HG03439 (cell line): Measurements from ENCODE around the gene HOXA5.

Experiments
- ATAC-seq: cut with Tn5 transposase; IDR thresholded peaks from one replicate; pipeline ENCODE4 v1.9.1; 2021; ENCODE audit warnings: mild to moderate bottlenecking, moderate library complexity; ENCODE audit not compliant: unreplicated experiment

The HOXA5 gene

DNA sequence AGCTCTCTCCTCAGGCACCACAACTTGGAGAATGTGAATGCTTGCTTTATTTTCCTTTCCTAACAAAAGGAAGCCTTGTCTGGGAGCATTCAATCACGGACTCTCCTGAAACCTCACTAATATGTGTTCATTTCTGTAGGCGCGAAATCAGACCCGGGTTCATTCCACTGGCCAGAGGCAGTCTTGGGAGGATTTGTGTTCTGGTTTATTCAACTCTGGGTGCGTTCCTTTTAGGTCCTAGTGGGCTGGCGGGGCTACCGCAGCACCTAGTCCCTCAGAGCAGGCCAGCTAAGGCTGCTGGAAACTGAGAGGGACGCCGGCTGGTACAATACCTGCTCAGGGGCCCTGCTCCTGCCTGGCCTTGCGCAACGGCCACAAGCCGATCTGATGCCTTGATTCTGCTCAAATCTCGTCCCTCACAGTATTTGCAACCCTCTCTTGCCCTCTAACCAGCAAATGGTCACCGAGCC, 20.4 kb downstream of the HOXA5 start:
- no peak for ATAC-seq

DNA sequence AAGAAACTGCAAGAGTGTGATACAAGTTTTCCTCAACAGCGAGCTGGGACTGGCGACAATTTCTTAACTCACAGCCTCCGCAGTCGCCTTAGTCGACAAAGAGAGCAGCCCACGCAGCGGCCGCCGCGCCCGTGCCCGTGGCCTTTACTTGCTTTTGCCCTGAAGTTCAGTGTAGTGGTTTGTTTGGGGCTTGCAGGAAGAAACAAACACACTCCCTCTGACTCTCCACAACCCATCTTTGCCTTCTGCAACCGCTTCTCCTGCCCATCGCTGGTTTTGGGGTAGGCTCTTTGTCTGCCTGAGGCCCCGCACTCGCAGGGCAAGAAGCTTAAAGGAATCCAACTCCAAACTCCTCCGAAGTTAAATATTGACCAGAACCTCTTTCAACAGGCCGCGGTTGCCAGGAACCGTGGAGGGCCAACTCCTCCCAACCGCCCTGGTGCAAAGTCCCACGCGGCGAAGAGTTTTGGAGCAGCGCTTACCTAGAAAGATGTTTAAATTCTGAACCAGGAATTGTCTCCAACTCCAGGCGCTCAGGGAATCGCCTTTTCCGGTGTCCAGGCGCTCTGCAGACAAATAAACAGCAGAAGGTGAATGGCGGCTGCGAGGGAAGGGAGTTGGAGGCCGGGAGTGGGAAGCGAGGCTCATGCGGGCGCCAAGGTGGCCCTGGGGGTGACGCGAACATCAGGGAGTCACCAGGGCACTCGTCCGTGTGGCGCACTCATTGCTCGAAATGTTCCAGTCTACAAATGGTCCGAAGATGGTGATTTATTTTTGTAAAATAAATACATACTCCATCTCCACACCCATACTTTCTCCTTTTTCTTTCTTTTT, 21.2 kb downstream of the HOXA5 start:
- no peak for ATAC-seq

DNA sequence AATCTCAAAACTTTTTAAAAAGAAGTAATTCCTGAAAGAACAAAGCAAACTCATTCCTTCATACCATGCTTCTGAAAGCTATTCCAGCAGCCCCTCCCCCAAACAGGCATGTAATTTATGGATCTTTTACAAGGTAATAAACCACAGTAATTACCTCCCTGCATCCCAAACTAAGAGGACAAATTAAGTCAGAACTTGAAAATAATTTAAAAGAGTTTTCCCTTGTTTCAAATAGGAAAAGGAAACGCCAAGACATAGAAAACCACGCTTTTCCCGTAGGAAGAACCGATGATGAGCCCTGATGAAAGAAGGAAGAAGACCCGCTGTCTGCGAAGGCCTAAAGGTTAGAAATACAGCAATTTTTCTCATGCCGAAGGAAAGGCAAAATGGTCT, 21.8 kb downstream of the HOXA5 start:
- ATAC-seq = no peak

GRCh38 chr7:27119412-27119911, 24.0 kb downstream of the HOXA5 start:
- ATAC-seq = no peak

DNA sequence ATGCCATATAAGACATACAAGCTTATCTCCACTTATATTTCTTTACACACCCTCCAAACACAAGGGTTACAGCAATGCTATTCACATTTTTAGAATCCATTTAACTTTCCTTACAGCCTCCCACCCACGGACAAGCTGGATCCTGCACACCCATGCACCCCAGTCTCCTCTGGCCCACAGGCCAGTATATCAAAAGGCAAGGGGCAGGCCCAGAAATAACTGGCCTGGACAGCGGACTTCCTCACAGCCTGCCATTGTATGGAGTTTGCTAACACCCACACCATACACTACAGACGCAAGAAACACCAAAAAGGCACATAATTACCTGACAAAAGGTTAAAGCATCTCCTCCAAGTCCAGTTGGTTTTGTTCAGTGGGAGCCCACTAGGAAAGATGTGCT, 24.9 kb downstream of the HOXA5 start:
- no peak for ATAC-seq

DNA sequence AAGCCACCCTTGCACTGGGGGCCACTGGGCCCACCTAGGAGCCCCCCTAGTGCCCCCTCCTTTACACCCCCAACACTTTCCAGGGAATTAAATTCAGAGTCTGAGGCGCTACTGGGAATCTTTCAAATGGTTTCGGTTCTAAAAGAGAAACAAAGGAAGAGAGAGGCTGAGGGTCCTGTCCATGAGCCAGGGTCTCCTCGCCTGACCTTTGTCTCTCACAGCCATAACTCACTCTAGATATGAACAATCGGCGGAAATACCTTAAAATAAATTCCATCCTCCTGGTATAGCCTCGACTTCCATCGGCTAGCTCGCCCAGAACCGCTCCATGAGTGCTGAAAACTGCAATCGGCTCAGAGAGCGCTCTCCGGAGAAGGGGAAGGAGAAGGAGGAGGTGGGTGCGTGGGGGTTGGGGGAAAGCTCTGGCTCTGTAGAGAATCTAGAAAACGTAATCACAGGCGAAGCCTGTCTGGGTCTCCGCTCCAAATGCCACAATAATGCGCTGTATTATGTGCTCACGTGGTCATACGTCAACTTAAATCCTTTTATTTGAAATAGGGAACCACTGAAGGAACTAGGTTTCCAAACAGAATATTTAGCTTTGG, 25.5 kb downstream of the HOXA5 start:
- ATAC-seq = no peak

DNA sequence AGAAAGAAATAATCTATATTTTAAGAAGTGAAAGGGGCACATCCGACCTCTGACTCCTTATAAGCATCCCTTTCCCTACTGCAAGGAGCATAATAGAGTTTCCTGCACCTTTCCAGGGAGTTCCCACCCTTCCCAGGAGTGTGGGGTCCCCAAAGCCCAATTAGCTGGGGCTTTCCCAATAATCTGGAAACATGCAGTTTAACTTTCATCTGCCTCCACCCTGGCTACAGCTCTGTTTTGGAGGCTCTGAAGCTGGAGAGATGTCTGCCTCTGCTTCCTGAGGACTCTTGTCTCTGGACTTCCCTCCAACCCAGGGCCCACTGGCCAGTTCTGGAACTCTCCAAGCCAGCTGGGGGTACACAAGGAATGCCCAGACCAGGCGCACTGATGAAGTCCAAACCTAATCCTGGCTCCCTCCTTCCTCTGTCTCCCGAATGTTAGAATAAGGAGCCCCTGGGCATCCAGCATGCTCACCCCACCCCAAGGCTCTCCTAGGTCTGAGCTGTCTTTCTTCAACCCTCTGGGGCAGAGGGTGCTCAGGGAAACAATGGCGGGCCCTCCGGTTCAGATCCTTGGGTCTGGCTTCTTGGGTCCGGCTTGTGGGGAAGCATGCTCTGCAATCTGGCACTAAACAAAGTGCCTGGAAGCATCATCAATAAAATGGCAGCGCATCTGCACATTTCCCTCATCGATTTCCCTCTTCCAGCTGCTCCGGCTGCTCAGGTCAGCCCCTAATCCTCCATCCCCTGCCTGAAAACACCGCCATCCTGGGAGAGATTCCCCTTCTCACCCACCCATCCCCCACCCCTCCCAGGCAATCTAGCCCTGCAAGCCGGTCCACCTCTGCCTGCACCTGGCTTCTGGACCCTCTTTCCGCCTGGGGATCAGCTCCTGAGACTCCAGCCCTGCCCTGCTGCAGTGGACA, 26.3 kb downstream of the HOXA5 start:
- no peak for ATAC-seq

DNA sequence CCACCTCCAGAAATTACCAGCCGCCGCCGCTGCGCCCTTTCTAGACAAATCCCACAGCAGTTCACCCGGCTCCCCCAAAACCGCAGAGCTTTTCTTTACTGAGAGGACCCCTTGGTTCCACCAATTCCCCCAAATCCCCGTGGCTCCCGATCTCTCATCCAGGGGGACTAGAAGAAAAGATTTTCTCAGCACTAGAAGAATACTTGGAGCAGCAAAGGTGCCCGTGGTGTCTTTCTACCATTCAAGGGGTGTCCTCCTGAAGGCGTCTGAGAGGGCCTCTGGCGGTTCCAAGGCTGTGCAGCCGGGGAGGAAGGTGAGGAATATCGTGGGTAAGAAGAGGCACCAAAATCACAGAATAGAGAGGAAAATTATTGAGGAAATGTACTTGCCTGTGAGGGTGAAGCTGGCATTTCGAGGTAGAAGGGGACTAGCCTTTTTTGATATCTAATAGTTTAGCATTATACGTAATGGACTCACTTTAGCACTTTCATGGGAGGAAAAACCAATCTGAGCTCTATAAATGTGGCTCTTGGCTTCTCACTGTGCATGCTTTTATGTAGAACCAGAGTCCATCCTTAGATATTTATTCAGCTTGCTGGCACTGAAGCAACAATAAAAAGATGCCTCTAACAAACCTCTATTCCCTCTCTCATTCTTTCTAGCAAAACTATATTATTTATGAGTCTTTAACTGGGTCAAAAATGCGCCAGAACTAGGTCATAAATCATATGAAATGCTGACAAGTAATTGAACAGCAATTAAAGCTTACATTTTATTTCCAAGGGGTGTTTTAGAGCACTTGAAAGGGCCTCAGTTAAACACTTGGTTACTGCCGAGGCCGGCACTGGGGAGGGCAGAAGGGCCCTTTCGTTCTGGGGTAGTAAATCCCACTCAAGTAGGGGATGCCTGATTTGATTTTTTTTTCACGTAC, 27.2 kb downstream of the HOXA5 start:
- no peak for ATAC-seq

GRCh38 chr7:27115221-27116026, 28.1 kb downstream of the HOXA5 start:
- no peak for ATAC-seq

DNA sequence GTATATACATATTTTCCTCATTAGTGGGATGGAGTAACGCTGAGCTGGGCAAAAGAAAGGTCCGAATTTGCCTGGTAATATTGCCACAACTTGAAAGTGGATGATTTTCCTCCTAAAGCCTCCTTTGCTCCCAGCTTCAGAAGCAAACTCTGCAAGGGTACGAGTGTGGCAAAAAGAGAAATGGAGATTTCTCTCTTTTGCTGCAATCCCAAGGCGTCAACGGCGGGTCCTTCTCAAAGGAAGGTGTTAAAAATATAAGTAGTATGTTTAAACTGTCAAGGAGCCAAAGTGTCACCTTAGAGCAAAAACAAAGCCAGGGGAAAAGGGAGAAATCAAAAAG, 28.6 kb downstream of the HOXA5 start:
- ATAC-seq = no peak

DNA sequence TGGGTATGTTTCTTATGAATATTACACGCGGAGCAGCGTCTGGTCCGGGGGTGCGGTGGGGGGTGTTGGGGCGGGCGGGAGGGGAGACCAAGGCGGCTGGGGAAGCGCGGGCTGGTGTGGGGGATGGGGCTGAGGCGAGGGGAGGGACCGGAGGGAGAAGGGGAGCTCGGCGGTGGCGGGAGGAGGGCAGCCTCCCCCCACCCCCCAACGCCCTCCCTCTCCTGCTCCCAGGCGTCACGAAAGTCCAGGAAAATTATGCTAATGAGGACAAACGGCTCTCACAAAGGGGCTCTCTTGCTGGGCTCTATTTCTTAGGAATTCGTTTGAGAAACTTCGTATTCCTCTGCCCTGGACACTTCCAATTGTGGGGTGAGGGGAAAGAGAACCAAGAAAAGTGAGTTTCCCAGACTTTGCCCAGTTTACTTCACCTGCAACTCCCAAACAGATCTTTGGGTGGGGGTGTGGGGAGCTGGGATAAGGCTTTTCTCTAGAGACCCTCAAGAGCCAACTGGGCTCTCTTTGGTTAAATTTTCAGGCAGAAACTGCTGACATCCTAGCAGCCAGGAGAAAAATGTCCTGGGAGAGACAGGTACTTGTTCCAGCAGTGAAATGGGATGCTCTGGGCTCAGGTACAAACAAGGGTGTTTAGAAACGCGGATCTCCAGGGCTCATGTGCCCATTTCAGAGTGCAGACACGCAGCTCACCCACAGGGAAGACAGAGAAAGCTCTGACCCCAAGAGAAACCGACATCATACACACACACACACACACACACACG, 29.3 kb downstream of the HOXA5 start:
- ATAC-seq = no peak

- no peak for ATAC-seq
Measured at GRCh38 chr7:27112955-27113949, 30.2 kb downstream of the HOXA5 start.

GRCh38 chr7:27112361-27112760, 31.1 kb downstream of the HOXA5 start:
- no peak for ATAC-seq

DNA sequence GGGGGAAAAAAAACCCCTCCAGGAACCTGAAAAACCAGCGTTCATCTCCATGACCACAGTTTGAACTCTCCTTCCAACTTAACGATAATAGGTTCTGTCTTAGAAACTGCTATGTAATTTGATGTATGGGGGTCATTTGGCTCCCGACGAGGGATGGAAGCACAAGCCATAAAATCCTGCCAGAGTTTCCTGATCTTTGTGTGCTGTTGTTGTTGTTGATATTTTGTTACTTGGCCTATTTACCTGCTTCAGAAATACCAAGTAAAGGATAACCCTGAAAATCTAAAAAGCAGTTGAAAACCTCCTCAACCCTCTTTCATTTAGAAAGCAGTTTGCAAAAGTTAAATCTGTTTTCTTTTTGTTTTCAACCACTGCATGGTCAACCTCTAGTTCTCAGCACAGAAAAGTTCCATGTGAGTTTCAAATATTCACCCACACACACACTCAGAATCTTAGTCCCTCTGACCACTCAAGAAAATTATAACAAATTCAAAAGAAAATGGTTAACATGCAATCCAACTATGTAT, 31.7 kb downstream of the HOXA5 start:
- no peak for ATAC-seq

GRCh38 chr7:27111042-27111750, 32.3 kb downstream of the HOXA5 start:
- no peak for ATAC-seq

- no peak for ATAC-seq
Measured at GRCh38 chr7:27110186-27111031, 33.1 kb downstream of the HOXA5 start.
